ENCODE data around the gene DENND4B.
"Not testable (repeated sequence)": the region's sequence is repeated elsewhere in the genome, so short reads cannot be mapped to it uniquely, and the experiment has no call there.

The DENND4B gene

GRCh38 chr1:153946622-153947241 is at the start of gene DENND4B:
Gene DENND4B, minus strand, starts transcription at chr1:153946718. Its CDS starts 2,344 bp downstream, at chr1:153944374.
- peak; percentile 70 for DNase-seq (ENCODE audit: low spot score)

- no peak for DNase-seq (ENCODE audit: low spot score)
Measured at GRCh38 chr1:153995640-153996039, 49.1 kb upstream of the DENND4B start.

GRCh38 chr1:153995202-153995601 is 48.7 kb upstream of the DENND4B start:
- DNase-seq (ENCODE audit: low spot score), result no peak

- no peak for DNase-seq (ENCODE audit: low spot score)
Measured at GRCh38 chr1:153991806-153992205, 45.3 kb upstream of the DENND4B start.

- no peak for DNase-seq (ENCODE audit: low spot score)
Measured at GRCh38 chr1:153991151-153991630, 44.7 kb upstream of the DENND4B start.

GRCh38 chr1:153990468-153991150 is 44.1 kb upstream of the DENND4B start, which contains the start of gene RPS27:
Gene RPS27, plus strand, starts transcription at chr1:153990762. Its CDS starts 35 bp downstream, at chr1:153990797.
- peak; percentile 97 for DNase-seq (ENCODE audit: low spot score)

GRCh38 chr1:153987621-153988020 is 41.1 kb upstream of the DENND4B start:
- DNase-seq (ENCODE audit: low spot score), result no peak

GRCh38 chr1:153985941-153986761 is 39.6 kb upstream of the DENND4B start, which contains the start of gene RAB13:
Gene RAB13, minus strand, starts transcription at chr1:153986339. Its CDS starts 103 bp downstream, at chr1:153986236.
- peak; percentile 63 for DNase-seq (ENCODE audit: low spot score)

- DNase-seq (ENCODE audit: low spot score), result no peak
Measured at GRCh38 chr1:153985341-153985912, 38.9 kb upstream of the DENND4B start.

GRCh38 chr1:153984123-153984894 is 37.8 kb upstream of the DENND4B start:
- DNase-seq (ENCODE audit: low spot score), result no peak

GRCh38 chr1:153981735-153982134 is 35.2 kb upstream of the DENND4B start:
- DNase-seq (ENCODE audit: low spot score), result not testable (repeated sequence)

- DNase-seq (ENCODE audit: low spot score), result not testable (repeated sequence)
Measured at GRCh38 chr1:153979091-153979490, 32.6 kb upstream of the DENND4B start.

GRCh38 chr1:153978274-153978909 is 31.9 kb upstream of the DENND4B start:
- no peak for DNase-seq (ENCODE audit: low spot score)

GRCh38 chr1:153977250-153978240 is 31.0 kb upstream of the DENND4B start, which contains the start of gene JTB:
Gene JTB, minus strand, starts transcription at chr1:153977674. Its CDS starts 422 bp downstream, at chr1:153977252.
- no peak for DNase-seq (ENCODE audit: low spot score)

- no peak for DNase-seq (ENCODE audit: low spot score)
Measured at GRCh38 chr1:153976819-153977249, 30.3 kb upstream of the DENND4B start.

- DNase-seq (ENCODE audit: low spot score), result no peak
Measured at GRCh38 chr1:153973525-153973924, 27.0 kb upstream of the DENND4B start.

GRCh38 chr1:153973071-153973470 is 26.6 kb upstream of the DENND4B start:
- no peak for DNase-seq (ENCODE audit: low spot score)

GRCh38 chr1:153970346-153970745 is 23.8 kb upstream of the DENND4B start:
- DNase-seq (ENCODE audit: low spot score), result no peak

GRCh38 chr1:153968972-153969371 is 22.5 kb upstream of the DENND4B start:
- no peak for DNase-seq (ENCODE audit: low spot score)

Measured in kidney capillary endothelial cell (primary cell).